SJSA1 (cell line): Measurements from ENCODE around the gene CLIC6. TPM values are rescaled to one million over a fixed set of nuclear protein-coding genes. Genes with fewer than 3 reads are reported as not detected.

ENCODE experiments used
- DNase-seq, 2 experiments: peaks; one replicate each; pipeline ENCODE4 v3.0.0-alpha.2; 2015 to 2020; ENCODE audit warnings: low spot score in 2 of 2, low read depth in 1 of 2
- H3K27ac ChIP-seq: fragments of 250-450 bp; sonication (Bioruptor Pico); 2 replicates; pipeline ENCODE4 v1.5.1; 2020; ENCODE audit warnings: mild to moderate bottlenecking, moderate library complexity
- H3K27me3 ChIP-seq: fragments of 250-450 bp; sonication (Bioruptor Pico); replicated peaks from 2 replicates; pipeline ENCODE4 v1.5.1; 2020; ENCODE audit warnings: mild to moderate bottlenecking, moderate library complexity
- H3K36me3 ChIP-seq: fragments of 250-450 bp; sonication (Bioruptor Pico); 2 replicates; pipeline ENCODE4 v1.5.1; 2020; ENCODE audit warnings: mild to moderate bottlenecking
- H3K4me1 ChIP-seq: fragments of 250-450 bp; sonication (Bioruptor Pico); replicated peaks from 2 replicates; pipeline ENCODE4 v1.6.1; 2021; ENCODE audit warnings: mild to moderate bottlenecking
- H3K4me3 ChIP-seq: fragments of 250-450 bp; sonication (Bioruptor Pico); 2 replicates; pipeline ENCODE4 v1.5.1; 2020; ENCODE audit warnings: mild to moderate bottlenecking
- H3K9me3 ChIP-seq: fragments of 250-450 bp; sonication (Bioruptor Pico); replicated peaks from 2 replicates; pipeline ENCODE4 v1.5.1; 2020; ENCODE audit warnings: mild to moderate bottlenecking
- total RNA-seq: library from RNA; depleted of rRNA; stranded (reverse); fragments of >200 nt; shearing (Covaris generic); gene quantifications from 2 replicates; pipeline ENCODE4 v1.2.3, GENCODE V29; 2014; rRNA removed

CLIC6 gene
- total RNA-seq, 1 experiment from 2014 or later: not detected

- DNase-seq: no peak
- H3K36me3 ChIP-seq: no peaks in the 10 kb centered on the region
Observed at GRCh38 chr21:34761758-34762330, 93.0 kb downstream of the CLIC6 start.

GRCh38 chr21:34762786-34763185 is 94.0 kb downstream of the CLIC6 start:
- Histone ChIP-seq H3K4me1 (no peaks in the 10 kb centered on the region), H3K36me3 (no peaks in the 10 kb centered on the region), H3K4me3 (no peak overlapping the region), H3K27ac (no peak overlapping the region), H3K9me3 (no peaks in the 10 kb centered on the region), H3K27me3 (no peaks in the 10 kb centered on the region)
- peak in 1 of 2 experiments; percentile 13 for DNase-seq

More at GRCh38 chr21:34761758-34762330, 93.0 kb downstream of the CLIC6 start:
- Histone ChIP-seq H3K4me3 (no peak overlapping the region), H3K27ac (no peak overlapping the region), H3K27me3 (no peaks in the 10 kb centered on the region), H3K4me1 (no peaks in the 10 kb centered on the region), H3K9me3 (no peaks in the 10 kb centered on the region)

- no peaks in the 10 kb centered on the region for H3K4me1 ChIP-seq
- no peak overlapping the region for H3K27ac ChIP-seq
- no peak overlapping the region for H3K4me3 ChIP-seq
- no peaks in the 10 kb centered on the region for H3K36me3 ChIP-seq
- no peak for DNase-seq
- no peaks in the 10 kb centered on the region for H3K9me3 ChIP-seq
- H3K27me3 ChIP-seq: no peaks in the 10 kb centered on the region
Observed at GRCh38 chr21:34764715-34765284, 96.0 kb downstream of the CLIC6 start.

GRCh38 chr21:34765619-34766018 is 96.8 kb downstream of the CLIC6 start:
- H3K4me3 ChIP-seq: no peak overlapping the region
- no peaks in the 10 kb centered on the region for H3K4me1 ChIP-seq
- H3K36me3 ChIP-seq: no peaks in the 10 kb centered on the region
- no peaks in the 10 kb centered on the region for H3K27me3 ChIP-seq
- no peak overlapping the region for H3K27ac ChIP-seq
- H3K9me3 ChIP-seq: no peaks in the 10 kb centered on the region
- no peak for DNase-seq

- no peak overlapping the region for H3K4me3 ChIP-seq
- no peaks in the 10 kb centered on the region for H3K36me3 ChIP-seq
- H3K27me3 ChIP-seq: no peaks in the 10 kb centered on the region
- H3K9me3 ChIP-seq: no peaks in the 10 kb centered on the region
- H3K4me1 ChIP-seq: peaks cover 6% of the 10 kb centered on the region
- no peak overlapping the region for H3K27ac ChIP-seq
- DNase-seq: no peak
Observed at GRCh38 chr21:34766862-34767261, 98.1 kb downstream of the CLIC6 start.

Other genes starting within 250 kb of the CLIC6 start
- not detected in 2 replicates for gene SMIM34, start 245.0 kb upstream of the CLIC6 start, total RNA-seq
- 0.16 and 2.2 TPM in 2 replicates for gene KCNE1, start 156.8 kb upstream of the CLIC6 start, total RNA-seq
- 123 and 132 TPM in 2 replicates for gene RCAN1, start 53.9 kb upstream of the CLIC6 start, total RNA-seq